H1 (cell line): ENCODE measurements around the gene HIVEP3. TPM values are rescaled to one million over a fixed set of nuclear protein-coding genes. Genes with fewer than 3 reads are reported as not detected.

Experiments used
- CTCF ChIA-PET: fragments of 300-600 bp; sonication (Branson Sonifier 250); formaldehyde crosslinking; loops from one replicate; lab custom pipeline; 2021; ENCODE audit not compliant: partially characterized antibody; lab: Charles Lee
- POLR2A ChIA-PET: fragments of 300-600 bp; sonication (Branson Sonifier 250); formaldehyde crosslinking; loops from one replicate; lab custom pipeline; 2021; ENCODE audit warnings: inconsistent platforms; ENCODE audit not compliant: partially characterized antibody; lab: Charles Lee
- DNase-seq, 2 experiments: peaks; one replicate each; pipeline versions ENCODE4 v3.0.0 to v3.0.0-alpha.2; 2010 to 2022; ENCODE audit warnings: low spot score in 2 of 2, low read depth in 1 of 2, mixed read lengths in 1 of 2
- FAIRE-seq: peaks from 2 replicates; lab custom pipeline; 2011; peaks lifted over from hg19 to GRCh38; lab: Jason Lieb, UNC
- H2AFZ ChIP-seq: 2 replicates; pipeline ENCODE4 v1.8.1; 2012; ENCODE audit warnings: low read length, inconsistent platforms
- H2AK5ac ChIP-seq: 2 replicates; pipeline ENCODE4 v1.6.1; 2013; ENCODE audit warnings: low read depth, low read length
- H2BK120ac ChIP-seq: replicated peaks from 2 replicates; pipeline ENCODE3; 2013; ENCODE audit warnings: low read depth, low read length, inconsistent platforms
- H2BK12ac ChIP-seq: 2 replicates; pipeline ENCODE4 v1.6.1; 2013; ENCODE audit warnings: low read depth, low read length
- H2BK15ac ChIP-seq: 2 replicates; pipeline ENCODE4 v1.6.1; 2013; ENCODE audit warnings: low read length
- H2BK20ac ChIP-seq: 2 replicates; pipeline ENCODE4 v1.6.1; 2013; ENCODE audit warnings: low read length
- H2BK5ac ChIP-seq: 2 replicates; pipeline ENCODE4 v1.6.1; 2013; ENCODE audit warnings: low read depth, low read length
- H3K14ac ChIP-seq: 2 replicates; pipeline ENCODE4 v1.6.1; 2013; ENCODE audit warnings: inconsistent platforms; ENCODE audit not compliant: insufficient read length
- H3K18ac ChIP-seq: 2 replicates; pipeline ENCODE4 v1.6.1; 2013; ENCODE audit warnings: low read length; ENCODE audit errors: extremely low read depth
- H3K23ac ChIP-seq: 2 replicates; pipeline ENCODE4 v1.6.1; 2013; ENCODE audit warnings: inconsistent platforms; ENCODE audit not compliant: insufficient read length
- H3K23me2 ChIP-seq: 2 replicates; pipeline ENCODE4 v1.6.1; 2013; ENCODE audit warnings: low read depth, low read length
- H3K27ac ChIP-seq: 2 replicates; pipeline ENCODE4 v1.6.1; 2011; ENCODE audit warnings: low read depth, low read length, inconsistent platforms
- H3K27me3 ChIP-seq, 4 experiments: replicated peaks in 1 of 4; 1 replicate in 1 of 4; 2 replicates in 3 of 4; pipeline versions ENCODE4 v1.6.1 to v1.8.1; 2011 to 2013; ENCODE audit warnings: low read length in 3 of 4, mild to moderate bottlenecking in 3 of 4, inconsistent platforms in 2 of 4, mixed read lengths in 2 of 4, moderate library complexity in 1 of 4; ENCODE audit not compliant: control insufficient read depth in 3 of 4, insufficient read depth in 3 of 4; ENCODE audit errors: extremely low read depth in 1 of 4
- H3K36me3 ChIP-seq, 4 experiments: 2 replicates each; pipeline versions ENCODE4 v1.6.1 to v1.8.1; 2011 to 2013; ENCODE audit warnings: mild to moderate bottlenecking in 4 of 4, low read length in 3 of 4, moderate library complexity in 2 of 4, control low read depth in 1 of 4, inconsistent platforms in 1 of 4; ENCODE audit not compliant: insufficient read depth in 4 of 4, control insufficient read depth in 2 of 4
- H3K4ac ChIP-seq: replicated peaks from 2 replicates; pipeline ENCODE3; 2013; ENCODE audit warnings: low read length, low read depth, mixed read lengths, inconsistent platforms; ENCODE audit not compliant: insufficient read length
- H3K4me1 ChIP-seq, 4 experiments: replicated peaks in 1 of 4; 1 replicate in 1 of 4; 2 replicates in 3 of 4; pipeline versions ENCODE4 v1.6.1 to v1.8.1; 2011 to 2013; ENCODE audit warnings: low read length in 3 of 4, inconsistent platforms in 2 of 4, mixed read lengths in 1 of 4; ENCODE audit not compliant: insufficient read depth in 4 of 4, control insufficient read depth in 3 of 4
- H3K4me2 ChIP-seq, 2 experiments: 2 replicates each; pipeline versions ENCODE4 v1.6.1 to v1.8.1; 2011 to 2013; ENCODE audit warnings: low read depth in 2 of 2, low read length in 2 of 2, control low read depth in 1 of 2, inconsistent platforms in 1 of 2, mild to moderate bottlenecking in 1 of 2; ENCODE audit not compliant: insufficient read depth in 1 of 2
- H3K4me3 ChIP-seq, 4 experiments: fragments of 200-600, 300-600 bp in 1 of 4; sonication (generic), shearing (Covaris generic), sonication (Bioruptor Twin) in 1 of 4; 2 replicates each; pipeline versions ENCODE4 v1.5.1 to v1.8.1; 2011 to 2016; ENCODE audit warnings: low read length in 4 of 4, low read depth in 3 of 4, control low read depth in 2 of 4, inconsistent platforms in 2 of 4, mild to moderate bottlenecking in 2 of 4, mixed read lengths in 1 of 4, moderate library complexity in 1 of 4; ENCODE audit not compliant: insufficient read depth in 2 of 4; ENCODE audit errors: extremely low read depth in 1 of 4
- H3K56ac ChIP-seq: replicated peaks from 2 replicates; pipeline ENCODE3; 2013; ENCODE audit warnings: low read depth, mild to moderate bottlenecking, mixed read lengths, low read length, inconsistent platforms; ENCODE audit not compliant: insufficient read length
- H3K79me1 ChIP-seq: 2 replicates; pipeline ENCODE4 v1.6.1; 2013; ENCODE audit warnings: low read depth, low read length, control low read depth
- H3K79me2 ChIP-seq, 2 experiments: 2 replicates each; pipeline versions ENCODE4 v1.6.1 to v1.8.1; 2012 to 2013; ENCODE audit warnings: low read length in 2 of 2, mild to moderate bottlenecking in 2 of 2, inconsistent platforms in 1 of 2; ENCODE audit not compliant: insufficient read depth in 2 of 2, control insufficient read depth in 1 of 2
- H3K9ac ChIP-seq, 4 experiments: replicated peaks in 1 of 4; 1 replicate in 1 of 4; 2 replicates in 3 of 4; pipeline versions ENCODE4 v1.6.1 to v1.8.1; 2011 to 2013; ENCODE audit warnings: low read depth in 3 of 4, low read length in 3 of 4, control low read depth in 2 of 4, mild to moderate bottlenecking in 2 of 4, moderate library complexity in 2 of 4, inconsistent platforms in 1 of 4; ENCODE audit errors: extremely low read depth in 1 of 4
- H3K9me3 ChIP-seq, 2 experiments: 2 replicates each; pipeline versions ENCODE4 v1.6.1 to v1.8.1; 2012 to 2013; ENCODE audit warnings: mild to moderate bottlenecking in 2 of 2, moderate library complexity in 2 of 2, control low read depth in 1 of 2, inconsistent platforms in 1 of 2, low read depth in 1 of 2, low read length in 1 of 2, mixed read lengths in 1 of 2; ENCODE audit not compliant: insufficient read depth in 2 of 2
- H4K20me1 ChIP-seq, 2 experiments: replicated peaks in 1 of 2; 2 replicates each; pipeline versions ENCODE3 to v1.8.1; 2011 to 2013; ENCODE audit warnings: inconsistent platforms in 2 of 2, low read length in 2 of 2, mild to moderate bottlenecking in 1 of 2; ENCODE audit not compliant: insufficient read depth in 2 of 2, control insufficient read depth in 1 of 2
- H4K5ac ChIP-seq: 2 replicates; pipeline ENCODE4 v1.6.1; 2013; ENCODE audit warnings: low read length, low read depth, mixed read lengths, inconsistent platforms; ENCODE audit not compliant: insufficient read length
- H4K8ac ChIP-seq: 2 replicates; pipeline ENCODE4 v1.8.0; 2013; ENCODE audit warnings: mild to moderate bottlenecking, moderate library complexity, low read length, inconsistent platforms; ENCODE audit not compliant: insufficient read depth; ENCODE audit errors: extremely low read depth
- H4K91ac ChIP-seq: replicated peaks from 2 replicates; pipeline ENCODE3; 2013; ENCODE audit warnings: low read length, mixed read lengths, inconsistent platforms; ENCODE audit not compliant: insufficient read length
- ASH2L ChIP-seq: fragments of 200-600, 300-600 bp; sonication (generic); IDR thresholded peaks from one replicate; pipeline ENCODE4 v1.7.1; 2017; ENCODE audit warnings: low read length
- CBX5 ChIP-seq: fragments of 300-800, 300-1000 bp; sonication (generic); IDR thresholded peaks from 2 replicates; pipeline ENCODE4 v1.7.1; 2016; ENCODE audit warnings: antibody characterized with exemption, low read length, low read depth
- E2F6 ChIP-seq: IDR thresholded peaks from 2 replicates; pipeline ENCODE4 v1.6.1; 2012; ENCODE audit warnings: inconsistent platforms
- EGR1 ChIP-seq: IDR thresholded peaks from 2 replicates; pipeline ENCODE4 v1.6.1; 2011; ENCODE audit warnings: low read depth, low read length, borderline replicate concordance
- EZH2 ChIP-seq: fragments of 200-600 bp; sonication (generic); IDR thresholded peaks from 2 replicates; pipeline ENCODE4 v1.7.1; 2012; ENCODE audit warnings: low read depth, mild to moderate bottlenecking, moderate library complexity, low read length, inconsistent platforms; ENCODE audit not compliant: severe bottlenecking
- NRF1 ChIP-seq: IDR thresholded peaks from 2 replicates; pipeline ENCODE4 v1.6.1; 2011; ENCODE audit warnings: mild to moderate bottlenecking, low read depth, low read length, improper control_type of control experiment
- POU5F1 ChIP-seq: IDR thresholded peaks from 2 replicates; pipeline ENCODE4 v1.6.1; 2011; ENCODE audit warnings: low read depth, mild to moderate bottlenecking, low read length, moderate library complexity
- SIX5 ChIP-seq: IDR thresholded peaks from 2 replicates; pipeline ENCODE4 v1.6.1; 2011; ENCODE audit warnings: mild to moderate bottlenecking, low read depth, low read length
- TAF1 ChIP-seq: IDR thresholded peaks from 2 replicates; pipeline ENCODE4 v1.6.1; 2011; ENCODE audit warnings: mild to moderate bottlenecking, low read depth, low read length
- TCF12 ChIP-seq: IDR thresholded peaks from 2 replicates; pipeline ENCODE4 v1.6.1; 2011; ENCODE audit warnings: low read depth, mild to moderate bottlenecking, low read length
- YY1 ChIP-seq: IDR thresholded peaks from 2 replicates; pipeline ENCODE4 v1.6.1; 2011; ENCODE audit warnings: low read depth, mild to moderate bottlenecking, low read length
- WGBS, 2 experiments: shearing (Covaris generic) in 1 of 2; methylation state at CpG; one replicate each; pipeline versions ENCODE4 v1.1.6 to v1.1.7; 2013 to 2015; ENCODE audit warnings: low lambda C conversion rate in 2 of 2, mixed read lengths in 2 of 2, inconsistent platforms in 1 of 2, low coverage in 1 of 2, missing lambda C conversion rate in 1 of 2; ENCODE audit not compliant: insufficient replicate concordance in 2 of 2, insufficient coverage in 1 of 2, insufficient read length in 1 of 2; ENCODE audit errors: extremely low coverage in 1 of 2, missing lambda C conversion rate in 1 of 2; 5-methylcytosine and 5-hydroxymethylcytosine counted together
- polyA plus RNA-seq, 7 experiments: library from polyadenylated mRNA; depleted of rRNA in 3 of 7; stranded (reverse) in 5 of 7; unstranded in 2 of 7; fragments of >200 nt in 5 of 7; fragments of 200-250 nt in 2 of 7; gene quantifications; 1 replicate in 5 of 7; 2 replicates in 1 of 7; 4 replicates in 1 of 7; pipeline versions ENCODE4 v1.2.1 to v1.2.3, GENCODE V29; 2011 to 2013; ENCODE audit warnings: missing spikeins in 2 of 7, mixed read lengths in 2 of 7
- total RNA-seq: library from RNA; stranded (reverse); fragmentation: NEBNext Ultra II Directional; extraction: Animal tissue kit (Norgen Biotek cat#: 25700); gene quantifications from 2 replicates; pipeline ENCODE4 v1.2.1, GENCODE V29; 2021
- TF ChIP-seq, protein P1 (sequence below), 3 experiments: IDR thresholded peaks; 1 replicate in 2 of 3; 2 replicates in 1 of 3; pipeline versions ENCODE4 v1.5.1 to v1.6.1; 2011; ENCODE audit warnings: low read length in 3 of 3, mild to moderate bottlenecking in 3 of 3, inconsistent platforms in 2 of 3, low read depth in 1 of 3, moderate library complexity in 1 of 3; ENCODE audit not compliant: insufficient read depth in 1 of 3; ENCODE audit errors: control extremely low read depth in 1 of 3

The HIVEP3 gene
- total and polyA plus RNA-seq, 2 of the 8 experiments (the other 6 are each of a cell fraction or from before 2014, with no cell fraction given): 0.24 to 0.69 TPM

- H2AK5ac ChIP-seq: no peak overlapping the region
- DNase-seq: no peak
- FAIRE-seq: no peak
- H3K79me2 ChIP-seq: no peaks in the 10 kb centered on the region
- H2BK12ac ChIP-seq: no peak overlapping the region
- H4K91ac ChIP-seq: no peak overlapping the region
- H2BK120ac ChIP-seq: no peak overlapping the region
- H4K5ac ChIP-seq: no peak overlapping the region
- CTCF ChIA-PET: no interaction called here
- H3K4ac ChIP-seq: no peak overlapping the region
- no peak overlapping the region for H2BK5ac ChIP-seq
- no peak overlapping the region for H3K14ac ChIP-seq
- no peak overlapping the region for H4K8ac ChIP-seq
- no peaks in the 10 kb centered on the region for H3K79me1 ChIP-seq
- H3K56ac ChIP-seq: no peak overlapping the region
- POLR2A ChIA-PET: no interaction called here
- no peak overlapping the region for H3K18ac ChIP-seq
- H3K27me3 ChIP-seq: no peaks in the 10 kb centered on the region; a peak in 3 of 7 replicates
- no peaks in the 10 kb centered on the region for H3K23me2 ChIP-seq
- H2BK15ac ChIP-seq: no peak overlapping the region
- H3K23ac ChIP-seq: no peak overlapping the region
- H3K9ac ChIP-seq: no peak overlapping the region
- H3K9me3 ChIP-seq: peaks cover 0 to 9% of the 10 kb centered on the region in 2 experiments; a peak in 1 of 4 replicates
- H3K4me3 ChIP-seq: no peak overlapping the region
- no peak overlapping the region for H3K4me2 ChIP-seq
- no peaks in the 10 kb centered on the region for H3K36me3 ChIP-seq
- H2AFZ ChIP-seq: no peak overlapping the region
- no peaks in the 10 kb centered on the region for H4K20me1 ChIP-seq
- H3K27ac ChIP-seq: no peak overlapping the region
- no peaks in the 10 kb centered on the region for H3K4me1 ChIP-seq
- H2BK20ac ChIP-seq: no peak overlapping the region
- 66% methylated on average over 5 of the region's 5 CpGs; no CpG with 5 or more reads in 1 of the 2 experiments for WGBS, 2 experiments
- TF ChIP-seq TAF1 (no peak), YY1 (no peak), TCF12 (no peak), E2F6 (no peak), POU5F1 (no peak), EZH2 (no peak), CBX5 (no peak), ASH2L (no peak), SIX5 (no peak), EGR1 (no peak), NRF1 (no peak)
- TF ChIP-seq, protein P1, sequence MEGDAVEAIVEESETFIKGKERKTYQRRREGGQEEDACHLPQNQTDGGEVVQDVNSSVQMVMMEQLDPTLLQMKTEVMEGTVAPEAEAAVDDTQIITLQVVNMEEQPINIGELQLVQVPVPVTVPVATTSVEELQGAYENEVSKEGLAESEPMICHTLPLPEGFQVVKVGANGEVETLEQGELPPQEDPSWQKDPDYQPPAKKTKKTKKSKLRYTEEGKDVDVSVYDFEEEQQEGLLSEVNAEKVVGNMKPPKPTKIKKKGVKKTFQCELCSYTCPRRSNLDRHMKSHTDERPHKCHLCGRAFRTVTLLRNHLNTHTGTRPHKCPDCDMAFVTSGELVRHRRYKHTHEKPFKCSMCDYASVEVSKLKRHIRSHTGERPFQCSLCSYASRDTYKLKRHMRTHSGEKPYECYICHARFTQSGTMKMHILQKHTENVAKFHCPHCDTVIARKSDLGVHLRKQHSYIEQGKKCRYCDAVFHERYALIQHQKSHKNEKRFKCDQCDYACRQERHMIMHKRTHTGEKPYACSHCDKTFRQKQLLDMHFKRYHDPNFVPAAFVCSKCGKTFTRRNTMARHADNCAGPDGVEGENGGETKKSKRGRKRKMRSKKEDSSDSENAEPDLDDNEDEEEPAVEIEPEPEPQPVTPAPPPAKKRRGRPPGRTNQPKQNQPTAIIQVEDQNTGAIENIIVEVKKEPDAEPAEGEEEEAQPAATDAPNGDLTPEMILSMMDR (IDR thresholded peaks at IDR 0.05; ENCODE audit: control extremely low read depth in 1 of 3, insufficient read depth in 1 of 3, low read depth in 1 of 3, low read length in 3 of 3): no peak
Measured at GRCh38 chr1:41559331-41559730, 359.4 kb downstream of the HIVEP3 start.
